ENCODE measurements around the gene SEC22B. TPM values are rescaled to one million over a fixed set of nuclear protein-coding genes. Genes with fewer than 3 reads are reported as not detected.
"Not testable (repeated sequence)": the region's sequence is repeated elsewhere in the genome, so short reads cannot be mapped to it uniquely, and the experiment has no call there.

SEC22B gene
- total RNA-seq, 1 donor from 2014 or later: 20.0 TPM

DNA sequence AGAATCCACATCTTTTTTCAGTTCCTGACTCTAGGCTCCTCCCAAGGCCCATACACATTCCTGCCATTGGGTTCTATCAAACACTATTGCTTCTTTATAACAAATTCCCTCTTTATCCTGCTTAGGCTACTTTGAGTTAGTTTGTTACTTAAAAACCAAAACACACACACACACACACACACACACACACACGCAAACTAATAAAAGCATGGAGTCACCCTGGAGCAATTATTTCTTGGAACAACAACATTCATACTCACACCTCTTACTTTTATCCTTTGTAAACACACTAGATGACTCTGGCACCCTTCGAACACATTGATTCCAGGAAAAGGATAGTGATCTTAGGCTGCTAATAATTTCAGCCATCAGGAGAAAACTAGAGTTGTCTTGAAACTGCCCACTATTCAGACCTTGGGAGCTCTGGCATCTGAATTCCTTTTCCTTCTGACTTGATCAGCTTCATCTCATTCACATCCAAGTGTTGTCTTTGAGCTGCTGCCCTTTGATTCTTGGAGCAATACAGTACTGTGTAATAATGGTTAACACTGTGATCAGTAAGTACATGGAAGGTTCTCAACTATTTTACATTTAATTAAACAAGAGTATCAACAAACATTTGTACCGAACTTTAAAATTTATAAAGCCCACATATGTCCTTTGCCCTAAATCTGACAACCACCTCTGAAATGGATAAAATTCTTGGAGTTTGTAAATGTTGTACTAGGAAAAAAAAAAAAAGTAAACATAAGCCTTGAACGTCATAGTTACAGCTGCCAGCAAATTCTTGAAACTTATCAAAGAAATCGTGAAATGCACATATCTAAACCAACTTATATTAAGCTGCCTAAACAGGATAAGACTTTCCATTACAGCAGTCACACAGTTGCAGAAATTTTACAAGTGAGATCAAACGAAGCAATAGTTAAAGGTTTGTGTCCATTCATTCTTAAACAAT, 2.8 kb upstream of the SEC22B start:
- no peak overlapping the region for H3K4me3 ChIP-seq (ENCODE audit: low read depth, low read length)
- peak; percentile 13 for DNase-seq (ENCODE audit: low read depth)
- H3K36me3 ChIP-seq (ENCODE audit: control insufficient read depth, insufficient read depth, low read length): no peaks in the 10 kb centered on the region
- TF ChIP-seq, protein P1, sequence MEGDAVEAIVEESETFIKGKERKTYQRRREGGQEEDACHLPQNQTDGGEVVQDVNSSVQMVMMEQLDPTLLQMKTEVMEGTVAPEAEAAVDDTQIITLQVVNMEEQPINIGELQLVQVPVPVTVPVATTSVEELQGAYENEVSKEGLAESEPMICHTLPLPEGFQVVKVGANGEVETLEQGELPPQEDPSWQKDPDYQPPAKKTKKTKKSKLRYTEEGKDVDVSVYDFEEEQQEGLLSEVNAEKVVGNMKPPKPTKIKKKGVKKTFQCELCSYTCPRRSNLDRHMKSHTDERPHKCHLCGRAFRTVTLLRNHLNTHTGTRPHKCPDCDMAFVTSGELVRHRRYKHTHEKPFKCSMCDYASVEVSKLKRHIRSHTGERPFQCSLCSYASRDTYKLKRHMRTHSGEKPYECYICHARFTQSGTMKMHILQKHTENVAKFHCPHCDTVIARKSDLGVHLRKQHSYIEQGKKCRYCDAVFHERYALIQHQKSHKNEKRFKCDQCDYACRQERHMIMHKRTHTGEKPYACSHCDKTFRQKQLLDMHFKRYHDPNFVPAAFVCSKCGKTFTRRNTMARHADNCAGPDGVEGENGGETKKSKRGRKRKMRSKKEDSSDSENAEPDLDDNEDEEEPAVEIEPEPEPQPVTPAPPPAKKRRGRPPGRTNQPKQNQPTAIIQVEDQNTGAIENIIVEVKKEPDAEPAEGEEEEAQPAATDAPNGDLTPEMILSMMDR (IDR thresholded peaks at IDR 0.05; ENCODE audit: insufficient read depth, low read length, severe bottlenecking): no peak
- no peak for FAIRE-seq
- no peaks in the 10 kb centered on the region for H3K27me3 ChIP-seq (ENCODE audit: control insufficient read depth, insufficient read depth, low read length)

DNA sequence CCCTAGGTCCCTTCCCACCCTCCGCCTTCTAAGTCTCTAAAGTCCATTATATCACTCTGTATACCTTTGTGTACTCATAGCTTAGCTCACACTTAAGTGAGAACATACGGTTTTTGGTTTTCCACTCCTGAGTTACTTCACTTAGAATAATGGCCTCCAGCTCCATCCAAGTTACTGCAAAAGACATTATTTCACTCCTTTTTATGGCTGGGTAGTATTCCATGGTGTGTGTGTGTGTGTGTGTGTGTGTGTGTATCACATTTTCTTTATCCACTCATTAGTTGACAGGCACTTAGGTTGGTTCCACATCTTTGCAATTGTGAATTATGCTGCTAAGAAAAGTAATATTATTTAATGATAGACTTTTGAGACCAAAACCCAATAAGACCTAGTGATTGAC, 1.7 kb upstream of the SEC22B start:
- not testable (repeated sequence) for FAIRE-seq; DNase-seq (ENCODE audit: low read depth); H3K4me3 ChIP-seq (ENCODE audit: low read depth, low read length); H3K36me3 ChIP-seq (ENCODE audit: control insufficient read depth, insufficient read depth, low read length); H3K27me3 ChIP-seq (ENCODE audit: control insufficient read depth, insufficient read depth, low read length)

DNA sequence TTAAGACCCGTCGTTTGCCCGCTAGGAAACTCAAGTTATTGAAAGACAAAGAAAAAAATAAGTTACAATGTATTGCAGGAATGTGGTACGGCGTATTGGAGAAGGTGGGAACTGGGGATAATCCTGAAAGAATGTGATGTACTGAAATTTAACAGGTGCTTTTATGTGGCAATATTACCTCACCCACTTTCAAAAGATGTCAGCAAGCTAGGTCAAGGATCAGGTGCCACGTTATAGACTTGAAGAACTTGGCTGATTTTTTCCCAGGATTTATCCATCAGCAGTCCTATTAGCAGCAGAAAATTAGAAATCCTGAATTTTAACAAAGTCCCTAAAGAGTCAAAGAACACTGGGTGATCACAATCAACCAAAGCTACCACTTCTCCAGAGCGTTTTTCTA, 632 bp downstream of the SEC22B start:
- FAIRE-seq; H3K27me3 ChIP-seq (ENCODE audit: control insufficient read depth, insufficient read depth, low read length); H3K36me3 ChIP-seq (ENCODE audit: control insufficient read depth, insufficient read depth, low read length): not testable (repeated sequence)
- peak; percentile 16 for DNase-seq (ENCODE audit: low read depth)
- H3K4me3 ChIP-seq (ENCODE audit: low read depth, low read length): peak overlapping the region; percentile 63

DNA sequence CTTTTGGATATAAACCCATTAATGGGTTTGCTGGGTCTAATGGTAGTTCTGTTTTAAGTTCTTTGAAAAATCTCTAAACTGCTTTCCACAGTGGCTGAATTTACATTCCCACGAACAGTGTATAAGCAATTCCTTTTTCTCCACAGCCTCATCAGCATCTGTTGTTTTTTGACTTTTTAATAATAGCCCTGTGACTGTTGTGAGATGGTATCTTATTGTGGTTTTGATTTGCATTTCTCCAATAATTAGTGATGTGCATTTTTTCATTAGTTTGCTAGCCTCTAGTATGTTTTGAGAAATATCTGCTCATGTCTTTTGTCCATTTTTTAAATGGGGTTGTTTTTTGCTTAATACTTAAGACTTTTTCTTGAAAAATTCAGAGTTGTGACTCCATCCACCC, 11.6 kb downstream of the SEC22B start:
- DNase-seq (ENCODE audit: low read depth); H3K4me3 ChIP-seq (ENCODE audit: low read depth, low read length); H3K27me3 ChIP-seq (ENCODE audit: control insufficient read depth, insufficient read depth, low read length); FAIRE-seq; H3K36me3 ChIP-seq (ENCODE audit: control insufficient read depth, insufficient read depth, low read length): not testable (repeated sequence)

DNA sequence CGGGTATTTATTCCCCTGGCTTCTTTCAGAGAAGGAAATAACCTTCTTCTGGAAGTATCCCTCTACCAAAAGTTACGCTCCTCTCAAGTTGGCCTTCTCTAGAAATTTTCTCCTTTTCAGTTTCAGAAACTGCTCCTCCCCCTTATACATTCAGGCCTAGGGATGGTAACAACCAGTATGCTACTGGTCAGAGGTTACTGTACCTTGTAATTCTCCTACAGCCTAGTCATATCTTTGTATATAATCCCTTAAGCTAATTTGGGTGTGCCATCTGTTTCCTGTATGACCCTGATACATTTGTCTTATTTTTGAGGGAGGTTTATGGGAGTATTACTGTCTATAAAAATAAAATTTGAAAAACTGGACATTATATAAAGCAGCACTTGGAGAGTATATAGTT, 14.3 kb downstream of the SEC22B start:
- not testable (repeated sequence) for H3K4me3 ChIP-seq (ENCODE audit: low read depth, low read length); DNase-seq (ENCODE audit: low read depth); H3K36me3 ChIP-seq (ENCODE audit: control insufficient read depth, insufficient read depth, low read length); FAIRE-seq; H3K27me3 ChIP-seq (ENCODE audit: control insufficient read depth, insufficient read depth, low read length)

DNA sequence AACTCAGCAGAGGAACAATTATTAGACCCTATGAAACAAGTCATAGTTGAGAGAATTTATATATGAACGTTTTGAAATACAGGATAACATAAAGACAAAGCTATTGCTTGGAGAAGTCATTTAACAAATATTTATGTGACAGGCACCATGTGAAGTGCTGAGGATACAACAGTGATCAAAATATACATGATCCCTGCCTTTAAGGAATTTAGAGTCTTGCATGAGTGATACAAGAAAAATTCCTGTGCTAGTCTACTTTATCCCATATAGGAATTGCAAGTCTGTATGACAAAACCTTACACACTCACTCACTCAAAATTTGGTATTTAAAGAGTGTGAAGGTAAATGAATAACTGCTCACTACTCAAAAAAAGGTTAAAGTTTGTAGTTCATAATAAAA, 17.8 kb downstream of the SEC22B start:
- H3K4me3 ChIP-seq (ENCODE audit: low read depth, low read length); H3K36me3 ChIP-seq (ENCODE audit: control insufficient read depth, insufficient read depth, low read length); H3K27me3 ChIP-seq (ENCODE audit: control insufficient read depth, insufficient read depth, low read length); FAIRE-seq; DNase-seq (ENCODE audit: low read depth): not testable (repeated sequence)

DNA sequence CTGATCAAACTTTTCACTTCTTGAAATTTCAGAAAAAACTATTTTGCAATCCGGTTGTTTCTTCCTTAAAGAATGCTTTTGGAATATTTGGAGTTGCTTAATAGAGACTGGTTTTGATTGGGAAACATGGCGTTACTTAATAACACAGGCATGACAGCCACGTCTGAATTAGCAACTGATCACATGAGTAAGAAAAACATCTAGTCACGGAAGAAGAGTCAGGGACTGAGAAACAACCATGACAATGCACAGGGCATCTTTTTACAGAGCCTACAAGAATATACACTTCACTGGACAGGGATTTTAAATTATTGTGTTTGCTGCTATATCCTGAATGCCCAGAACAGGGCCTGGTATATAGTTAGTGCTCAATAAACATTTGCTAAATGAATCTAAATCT, 18.2 kb downstream of the SEC22B start:
- not testable (repeated sequence) for DNase-seq (ENCODE audit: low read depth); H3K4me3 ChIP-seq (ENCODE audit: low read depth, low read length)

DNA sequence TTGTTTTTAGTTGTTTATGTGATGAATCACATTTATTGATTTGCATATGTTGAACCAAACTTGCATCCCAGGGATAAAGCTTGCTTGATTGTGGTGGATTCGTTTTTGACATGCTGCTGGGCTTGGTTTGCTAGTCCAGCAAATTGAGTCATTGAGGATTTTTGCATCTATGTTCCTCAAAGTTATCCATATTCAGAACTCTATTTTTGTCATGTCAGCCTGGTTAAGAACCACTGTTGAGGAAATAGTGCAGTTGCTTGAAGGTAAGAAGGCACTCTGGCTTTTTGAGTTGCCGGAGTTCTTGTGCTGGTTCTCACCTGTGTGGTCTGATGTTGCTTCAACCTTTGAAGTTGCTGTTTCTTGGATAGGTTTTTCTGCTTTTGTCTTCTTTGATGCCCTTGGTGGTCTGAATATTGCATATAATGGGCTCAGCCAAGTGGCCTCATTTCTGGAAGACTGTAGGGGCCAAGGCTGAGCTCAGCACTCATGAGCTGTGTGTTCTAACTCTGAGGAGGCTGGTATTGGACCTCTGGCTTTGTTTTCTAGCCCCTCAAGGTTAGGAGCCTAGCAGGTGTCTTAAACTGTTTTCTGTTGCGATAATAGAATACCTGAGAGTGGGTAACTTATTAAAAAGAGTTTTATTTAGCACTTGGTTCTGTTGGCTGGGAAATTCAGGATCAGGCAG, 26.0 kb downstream of the SEC22B start:
- not testable (repeated sequence) for FAIRE-seq; DNase-seq (ENCODE audit: low read depth)

More for the DNA sequence above, 18.2 kb downstream of the SEC22B start:
- H3K36me3 ChIP-seq (ENCODE audit: control insufficient read depth, insufficient read depth, low read length); H3K27me3 ChIP-seq (ENCODE audit: control insufficient read depth, insufficient read depth, low read length); FAIRE-seq: not testable (repeated sequence)

DNA sequence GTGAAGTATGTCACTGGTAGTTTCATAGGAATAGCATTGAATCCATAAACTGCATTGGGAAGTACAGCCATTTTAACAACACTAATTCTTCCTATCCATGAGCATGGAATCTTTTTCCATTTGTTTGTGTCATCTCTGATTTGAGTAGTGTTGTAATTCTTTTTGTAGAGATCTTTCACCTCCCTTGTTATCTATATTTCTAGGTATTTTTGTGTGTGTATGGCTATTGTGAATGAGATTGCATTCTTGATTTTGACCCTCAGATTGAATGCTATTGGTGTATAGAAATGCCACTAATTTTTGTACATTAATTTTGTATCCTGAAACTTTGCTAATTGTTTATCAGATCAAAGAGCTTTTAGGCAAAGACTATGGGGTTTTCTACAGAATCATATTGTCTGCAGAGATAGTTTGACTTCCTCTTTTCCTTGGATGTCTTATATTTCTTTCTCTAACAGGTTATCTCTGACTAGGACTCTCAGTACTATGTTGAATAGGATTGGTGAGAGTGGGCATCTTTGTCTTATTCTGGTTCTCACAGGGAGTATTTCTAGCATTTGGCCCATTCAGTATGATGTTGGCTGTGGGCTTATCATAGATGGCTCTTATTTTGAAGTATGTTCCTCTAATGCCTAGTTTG, 26.8 kb downstream of the SEC22B start:
- not testable (repeated sequence) for H3K27me3 ChIP-seq (ENCODE audit: control insufficient read depth, insufficient read depth, low read length); FAIRE-seq; DNase-seq (ENCODE audit: low read depth); H3K4me3 ChIP-seq (ENCODE audit: low read depth, low read length); H3K36me3 ChIP-seq (ENCODE audit: control insufficient read depth, insufficient read depth, low read length)

More for the DNA sequence above, 26.0 kb downstream of the SEC22B start:
- H3K4me3 ChIP-seq (ENCODE audit: low read depth, low read length); H3K27me3 ChIP-seq (ENCODE audit: control insufficient read depth, insufficient read depth, low read length); H3K36me3 ChIP-seq (ENCODE audit: control insufficient read depth, insufficient read depth, low read length): not testable (repeated sequence)

DNA sequence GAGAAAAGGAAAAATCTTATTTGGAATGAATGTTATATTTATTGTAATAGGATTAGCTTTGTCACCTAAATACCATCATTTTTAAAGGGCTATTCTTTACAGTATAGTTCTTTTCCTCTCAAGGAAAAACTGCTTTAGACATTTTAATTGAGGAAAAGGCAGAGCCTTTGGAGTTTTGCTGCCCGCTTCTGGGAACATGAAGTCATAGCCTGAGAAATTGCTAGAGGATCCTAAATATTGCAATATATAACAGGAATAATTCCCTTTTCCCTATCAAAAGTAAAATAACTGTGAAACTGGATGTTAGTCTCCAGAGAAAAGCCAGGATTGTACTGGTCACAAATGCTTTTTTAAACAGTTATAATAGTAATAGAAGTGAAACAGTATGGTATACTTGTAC, 30.5 kb downstream of the SEC22B start:
- not testable (repeated sequence) for DNase-seq (ENCODE audit: low read depth); H3K27me3 ChIP-seq (ENCODE audit: control insufficient read depth, insufficient read depth, low read length); H3K36me3 ChIP-seq (ENCODE audit: control insufficient read depth, insufficient read depth, low read length); H3K4me3 ChIP-seq (ENCODE audit: low read depth, low read length); FAIRE-seq

DNA sequence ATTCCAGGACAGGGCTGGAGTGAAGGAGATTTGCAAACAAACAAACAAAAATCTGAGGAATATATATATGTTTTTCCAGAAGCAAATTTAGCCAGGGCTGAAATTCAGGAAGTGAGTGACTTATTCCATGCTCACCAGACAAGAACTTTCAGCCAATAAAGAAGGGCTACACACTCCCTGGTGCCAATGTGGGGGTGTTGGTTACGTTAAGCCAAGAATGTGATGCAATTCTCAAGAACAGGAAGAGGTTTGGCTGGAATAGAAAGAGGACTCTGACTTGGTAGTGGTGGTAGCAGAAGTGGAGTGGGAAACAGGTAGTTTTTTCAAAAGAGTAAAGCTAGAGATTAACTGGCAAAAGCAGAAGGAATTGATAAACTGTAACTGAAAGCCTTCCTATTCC, 31.7 kb downstream of the SEC22B start:
- H3K36me3 ChIP-seq (ENCODE audit: control insufficient read depth, insufficient read depth, low read length); FAIRE-seq; H3K27me3 ChIP-seq (ENCODE audit: control insufficient read depth, insufficient read depth, low read length); H3K4me3 ChIP-seq (ENCODE audit: low read depth, low read length); DNase-seq (ENCODE audit: low read depth): not testable (repeated sequence)

DNA sequence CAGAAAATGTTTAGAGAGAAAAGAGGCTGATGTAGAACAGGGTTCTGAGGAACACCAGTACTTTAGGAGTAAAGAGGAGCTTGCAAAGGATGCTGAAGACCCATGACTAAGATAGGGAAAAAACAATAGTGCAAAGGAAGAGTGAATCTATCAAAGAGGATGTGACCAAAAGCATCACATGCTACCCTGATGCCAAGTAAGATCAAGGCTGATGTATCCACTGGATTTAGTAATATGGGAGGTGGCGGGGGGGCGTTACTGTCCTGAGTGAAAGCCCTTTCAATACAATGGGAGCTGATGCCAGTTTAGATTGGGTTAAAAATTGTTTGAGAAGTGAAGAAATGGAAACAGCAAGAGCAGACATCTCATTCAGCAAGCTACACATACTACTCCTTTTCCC, 32.2 kb downstream of the SEC22B start:
- not testable (repeated sequence) for H3K36me3 ChIP-seq (ENCODE audit: control insufficient read depth, insufficient read depth, low read length); FAIRE-seq; H3K4me3 ChIP-seq (ENCODE audit: low read depth, low read length); DNase-seq (ENCODE audit: low read depth); H3K27me3 ChIP-seq (ENCODE audit: control insufficient read depth, insufficient read depth, low read length)

DNA sequence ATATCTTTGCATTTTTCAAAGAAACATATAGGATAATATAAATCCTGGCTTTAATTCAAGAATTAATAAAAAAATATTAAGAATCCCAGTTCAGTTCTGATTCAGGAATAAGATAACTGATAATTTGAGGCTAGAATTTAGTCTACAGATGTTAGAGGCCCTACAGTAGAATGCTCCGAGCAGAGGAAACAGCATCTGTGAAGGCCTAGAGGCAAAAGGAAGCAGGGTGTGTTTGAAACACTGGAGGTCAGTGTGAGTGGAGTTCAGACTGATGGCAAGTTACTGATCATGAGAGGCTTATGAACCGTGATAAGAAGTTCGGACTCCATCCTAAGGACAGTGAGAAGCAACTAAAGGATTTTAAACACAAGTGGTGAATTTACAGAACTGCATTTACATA, 33.0 kb downstream of the SEC22B start:
- H3K36me3 ChIP-seq (ENCODE audit: control insufficient read depth, insufficient read depth, low read length); H3K27me3 ChIP-seq (ENCODE audit: control insufficient read depth, insufficient read depth, low read length); H3K4me3 ChIP-seq (ENCODE audit: low read depth, low read length); FAIRE-seq; DNase-seq (ENCODE audit: low read depth): not testable (repeated sequence)
